Stimulated activated CD8-positive, alpha-beta memory T cell treated with anti-CD3 and anti-CD28 coated beads, Interleukin-2, amount 100 ng/mL, for 1 hour (primary cell): Measurements from ENCODE around the gene CLEC5A.
"Not testable (repeated sequence)": the region's sequence is repeated elsewhere in the genome, so short reads cannot be mapped to it uniquely, and the experiment has no call there.

ENCODE experiments used
- DNase-seq, 2 donors: peaks; one replicate each; pipeline ENCODE4 v3.0.0-alpha.2; 2020; ENCODE audit warnings: low read depth in 2 of 2

Gene CLEC5A

DNA sequence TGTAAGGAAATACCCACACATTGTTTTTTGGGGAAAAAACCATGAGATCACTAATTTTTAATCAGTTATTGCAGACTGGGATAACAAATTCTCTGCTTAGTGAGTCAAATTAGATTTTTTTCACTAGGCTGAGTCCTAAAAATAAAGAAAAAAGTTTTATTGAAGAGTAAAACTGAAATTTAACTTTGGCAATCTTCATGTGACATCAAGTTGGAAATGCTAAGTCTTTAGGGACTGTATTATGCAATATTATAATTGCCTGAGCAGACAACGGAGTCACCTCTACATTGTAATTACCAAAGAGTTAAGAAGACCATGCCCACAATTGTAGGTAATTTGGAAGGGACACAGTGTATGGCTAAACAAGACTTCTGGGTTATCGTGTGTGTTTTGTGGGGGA lies 2.2 kb upstream of the CLEC5A start:
- no peak for DNase-seq

DNA sequence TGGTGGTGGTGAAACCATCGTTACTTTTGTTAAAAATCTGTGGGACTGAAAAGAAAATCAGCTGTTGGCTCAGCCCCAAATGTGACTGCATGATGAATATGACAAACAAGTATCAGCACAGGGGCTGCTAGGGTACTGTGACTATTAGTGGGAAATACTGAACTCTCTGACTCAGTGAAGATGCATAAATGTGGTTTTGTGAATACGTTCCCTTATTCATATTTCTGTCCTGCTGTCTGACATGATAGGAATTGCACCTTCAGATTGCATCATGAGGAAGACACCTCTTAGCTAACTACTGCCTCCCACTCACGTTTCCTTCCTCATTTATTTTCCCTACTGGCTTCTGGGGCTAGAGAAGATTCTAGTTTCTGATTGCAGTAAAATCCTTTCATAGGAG lies 1.4 kb downstream of the CLEC5A start:
- no peak for DNase-seq

DNA sequence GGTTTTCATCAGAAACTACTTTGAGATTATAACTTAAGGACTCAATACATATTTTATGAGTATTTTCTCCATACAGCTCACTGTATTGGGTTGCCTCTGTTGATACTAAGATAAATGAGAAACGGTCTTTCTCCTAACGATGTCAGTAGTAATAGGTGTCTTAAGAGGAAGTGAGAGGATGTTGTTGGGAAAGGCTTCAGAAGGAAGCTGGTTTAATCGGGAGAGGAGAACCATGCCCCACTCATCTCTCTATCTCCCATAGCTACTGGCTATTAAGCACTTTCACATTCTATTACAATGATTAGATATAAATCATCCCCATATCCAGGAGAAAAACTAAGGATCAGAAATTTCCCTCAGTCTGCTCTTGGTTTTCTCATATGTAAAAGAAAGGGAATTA lies 2.0 kb downstream of the CLEC5A start:
- DNase-seq: no peak

DNA sequence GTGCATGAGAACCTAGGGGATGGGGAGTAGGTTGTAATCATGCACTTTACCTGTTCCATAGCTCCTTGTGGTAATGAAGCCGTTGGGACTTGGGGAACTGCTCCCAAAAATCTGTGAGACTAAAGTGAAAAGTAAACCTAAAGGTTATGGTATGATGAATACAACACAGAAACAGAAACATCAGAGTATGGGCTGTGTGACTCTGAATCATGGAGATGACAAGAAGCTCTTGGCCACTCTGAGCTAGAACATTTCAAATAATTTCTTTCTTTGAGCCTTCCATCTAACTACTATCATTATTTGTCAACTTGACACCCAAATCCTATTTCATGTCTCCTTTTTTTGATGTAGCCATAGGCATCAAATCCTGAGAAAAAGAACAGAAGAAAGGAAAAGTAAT lies 2.9 kb downstream of the CLEC5A start:
- DNase-seq: no peak

DNA sequence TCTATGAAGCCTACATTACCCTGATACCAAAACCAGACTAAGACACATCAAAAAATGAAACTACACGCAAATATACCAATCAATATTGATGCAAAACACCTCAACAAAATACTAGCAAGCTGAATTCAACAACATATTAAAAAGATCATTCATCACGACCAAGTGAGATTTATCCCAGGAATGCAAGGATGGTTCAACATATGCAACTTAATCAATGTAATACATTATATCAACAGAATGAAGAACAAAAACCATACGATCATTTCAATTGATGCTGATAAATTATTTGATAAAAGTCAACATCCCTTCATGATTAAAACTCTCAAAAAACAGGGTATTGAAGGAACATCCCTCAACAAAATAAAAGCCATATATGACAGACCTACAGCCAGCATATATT lies 5.7 kb downstream of the CLEC5A start:
- DNase-seq: no peak

DNA sequence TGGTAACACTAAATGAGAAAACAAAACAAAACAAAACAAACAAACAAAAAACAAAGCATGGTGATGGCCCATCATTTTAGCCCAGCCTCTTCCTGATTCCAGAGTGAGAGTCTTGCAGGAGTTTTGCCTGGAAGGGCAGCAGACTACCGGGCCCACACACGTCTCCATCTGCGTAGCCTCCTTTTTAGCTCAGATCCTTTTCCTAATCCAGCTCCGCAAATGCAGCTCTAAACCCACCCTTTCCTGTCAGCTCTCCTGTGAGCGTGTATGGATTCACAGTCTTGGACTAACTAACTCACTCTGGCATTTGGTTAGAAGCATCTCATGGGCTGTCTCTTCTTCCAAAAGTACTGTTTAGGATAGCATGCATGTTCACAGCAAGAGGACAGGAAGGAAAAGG lies 16.6 kb downstream of the CLEC5A start:
- DNase-seq: no peak

DNA sequence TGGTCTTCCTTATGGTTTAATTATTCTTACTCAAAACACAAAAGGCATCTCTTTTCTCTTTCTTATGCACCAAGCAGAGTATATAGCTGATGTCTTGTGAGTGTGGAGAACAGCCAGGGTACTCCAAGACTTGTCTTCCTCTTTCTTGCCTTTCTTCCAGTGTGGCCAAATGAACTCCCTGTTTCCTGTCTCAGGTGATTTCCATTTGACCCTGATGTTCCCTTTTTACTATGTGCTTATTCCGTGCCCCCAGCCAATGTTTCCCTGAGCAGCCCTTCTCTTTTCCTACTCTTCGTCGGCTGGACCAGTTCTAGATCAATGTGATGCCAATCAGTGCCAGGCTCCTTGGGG lies 18.0 kb downstream of the CLEC5A start:
- no peak for DNase-seq

DNA sequence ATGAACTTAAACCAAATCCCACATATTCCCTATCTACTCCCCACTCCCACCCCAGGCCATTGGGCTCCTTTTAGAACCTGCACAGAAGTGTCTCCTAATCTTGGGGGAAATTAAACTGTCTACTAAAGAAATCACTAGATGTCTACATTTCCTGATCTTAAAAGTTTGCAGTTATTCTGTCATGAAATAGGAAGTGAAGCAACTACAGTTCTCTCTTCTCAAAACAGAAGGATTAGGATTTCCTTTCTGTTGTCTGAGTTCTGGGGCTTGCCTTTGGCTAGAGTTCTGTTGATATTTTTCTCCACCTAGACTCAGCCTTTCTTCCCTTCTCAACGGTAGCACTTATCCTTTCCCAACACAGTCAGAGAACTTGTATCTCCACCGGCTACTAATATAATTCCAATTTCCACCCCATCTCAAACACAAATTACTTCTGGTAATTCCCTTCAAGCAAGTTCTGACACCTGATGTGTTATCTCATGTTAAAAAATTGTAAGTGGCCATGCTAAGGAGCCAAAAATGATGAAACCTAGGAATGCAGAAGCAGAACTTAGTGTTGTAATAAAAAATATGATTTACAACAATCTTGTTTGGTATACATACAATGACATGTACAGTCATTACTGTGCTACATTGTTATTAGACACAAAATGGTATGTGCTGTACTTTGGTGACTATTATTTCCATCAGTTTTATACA lies 18.5 kb downstream of the CLEC5A start:
- DNase-seq: no peak

DNA sequence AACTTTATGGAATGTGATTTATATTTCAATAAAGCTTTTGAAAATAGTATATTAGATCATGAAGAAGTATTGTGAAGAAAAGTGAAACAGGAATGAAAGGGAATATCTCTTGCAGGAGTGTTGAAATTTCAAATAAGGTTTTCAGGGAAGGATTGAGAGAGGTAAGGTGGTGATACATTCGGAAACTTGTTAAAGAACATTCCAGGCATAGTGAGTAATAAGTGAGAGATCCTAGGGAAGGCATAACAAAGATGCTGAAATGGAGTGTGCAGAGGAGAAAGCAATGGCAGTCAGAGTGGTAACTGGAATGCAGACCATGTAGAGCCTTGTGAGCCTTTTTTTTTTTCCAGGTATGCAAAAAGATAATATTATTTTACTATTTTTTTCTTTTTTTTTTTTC lies 26.5 kb downstream of the CLEC5A start:
- no peak for DNase-seq

DNA sequence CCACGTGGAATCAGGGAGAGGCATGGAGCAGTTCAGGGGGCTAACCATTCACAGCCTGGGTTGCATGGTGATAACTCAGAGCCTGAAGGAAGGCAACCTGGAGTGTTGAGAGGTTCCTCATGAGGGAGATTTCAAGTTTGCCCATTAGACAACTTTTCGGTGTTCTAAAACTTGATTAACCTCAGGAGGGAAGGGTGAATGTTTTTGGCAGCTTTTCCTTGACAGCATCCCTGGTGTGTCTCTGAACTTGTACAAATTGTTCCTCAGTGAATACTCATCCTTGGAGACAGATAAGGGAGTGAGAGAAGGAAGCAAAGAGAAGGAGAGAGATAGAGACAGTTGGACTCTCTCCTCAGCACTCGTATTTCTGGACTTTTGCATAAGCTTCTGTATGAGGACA lies 30.7 kb downstream of the CLEC5A start, which contains the start of gene OR9A4:
Gene OR9A4 (plus strand): TSS at position 301 of the 400 bp plus-strand sequence. CDS start 2,477 bp downstream, outside the sequence.
- no peak for DNase-seq

DNA sequence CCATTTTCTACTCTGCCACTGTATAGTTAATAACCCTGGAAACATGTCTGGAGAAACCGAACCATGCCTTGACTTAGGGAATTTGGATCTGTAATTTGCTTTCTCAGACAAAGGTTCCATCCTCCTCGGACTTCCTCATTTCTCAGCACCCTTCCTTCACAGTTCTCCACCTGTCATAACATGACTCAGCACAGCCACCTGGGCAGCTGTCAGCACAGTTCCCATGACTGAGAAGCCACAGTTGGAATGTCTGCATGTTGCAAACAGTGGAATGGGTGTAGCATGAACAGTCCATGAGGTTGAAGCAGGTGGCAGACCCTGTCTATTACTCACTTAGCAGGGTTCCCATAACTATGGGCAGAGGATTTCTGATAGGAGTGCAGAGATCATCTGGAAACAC lies 31.2 kb downstream of the CLEC5A start:
- DNase-seq: no peak

DNA sequence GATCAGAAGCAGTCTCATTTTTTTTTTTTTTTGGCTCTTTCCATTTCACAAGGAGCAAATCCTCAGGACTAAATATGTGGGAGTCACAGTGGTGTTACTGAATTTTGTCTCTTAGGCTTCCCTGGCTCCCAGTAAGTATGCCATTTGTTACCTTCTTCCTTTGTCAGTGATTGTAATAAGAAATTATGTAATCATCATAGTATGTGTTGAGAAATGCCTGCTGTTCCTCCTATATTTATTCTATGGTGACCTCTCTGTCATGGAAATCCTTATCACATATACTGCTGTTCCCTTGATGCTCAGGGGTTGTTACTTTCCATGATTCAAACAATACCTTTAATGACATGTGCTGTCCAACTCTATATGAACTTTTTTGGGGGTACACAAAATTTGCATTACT lies 35.4 kb downstream of the CLEC5A start:
- no peak for DNase-seq

DNA sequence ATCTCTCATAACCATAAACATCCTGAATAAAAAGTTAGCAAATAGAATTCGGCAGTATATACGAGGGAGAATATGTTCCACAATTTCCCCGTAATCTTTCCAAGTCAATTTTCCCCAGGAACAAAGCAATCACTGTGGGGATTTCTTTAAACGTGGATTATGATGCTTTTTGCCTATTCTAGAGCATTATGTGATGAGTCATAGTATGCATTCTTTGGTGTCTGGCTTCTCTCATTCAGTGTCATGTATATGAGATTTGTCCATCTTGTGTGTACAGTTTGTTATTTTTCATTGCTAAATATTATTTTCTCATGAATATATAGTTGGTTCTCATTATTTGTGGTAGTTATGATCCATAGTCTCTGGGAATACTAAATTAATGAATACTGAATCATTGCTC lies 40.5 kb downstream of the CLEC5A start:
- no peak for DNase-seq

DNA sequence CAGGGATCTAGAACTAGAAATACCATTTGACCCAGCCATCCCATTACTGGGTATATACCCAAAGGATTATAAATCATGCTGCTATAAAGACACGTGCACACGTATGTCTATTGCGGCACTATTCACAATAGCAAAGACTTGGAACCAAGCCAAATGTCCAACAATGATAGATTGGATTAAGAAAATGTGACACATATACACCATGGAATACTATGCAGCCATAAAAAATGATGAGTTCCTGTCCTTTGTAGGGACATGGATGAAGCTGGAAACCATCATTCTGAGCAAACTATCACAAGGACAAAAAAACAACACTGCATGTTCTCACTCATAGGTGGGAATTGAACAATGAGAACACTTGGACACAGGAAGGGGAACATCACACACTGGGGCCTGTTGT lies 47.4 kb downstream of the CLEC5A start:
- not testable (repeated sequence) for DNase-seq

DNA sequence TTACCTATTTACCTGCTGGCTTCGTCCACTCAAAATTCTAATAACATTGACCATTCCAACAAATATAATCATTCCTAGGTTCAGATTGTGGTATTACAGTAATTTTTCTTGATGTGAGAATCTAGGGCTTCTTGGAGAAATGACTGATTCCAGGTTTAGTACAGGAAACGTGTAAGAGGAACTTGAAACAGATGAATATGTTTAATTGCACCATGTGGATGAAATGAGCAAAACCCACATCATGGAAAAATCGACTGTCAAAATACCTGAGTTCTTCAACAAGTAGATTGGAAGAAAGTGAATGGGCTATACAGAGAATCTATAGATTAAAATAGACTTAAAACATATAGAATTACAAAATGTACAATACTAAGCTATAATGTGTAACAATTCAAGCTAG lies 55.4 kb downstream of the CLEC5A start:
- DNase-seq: no peak

DNA sequence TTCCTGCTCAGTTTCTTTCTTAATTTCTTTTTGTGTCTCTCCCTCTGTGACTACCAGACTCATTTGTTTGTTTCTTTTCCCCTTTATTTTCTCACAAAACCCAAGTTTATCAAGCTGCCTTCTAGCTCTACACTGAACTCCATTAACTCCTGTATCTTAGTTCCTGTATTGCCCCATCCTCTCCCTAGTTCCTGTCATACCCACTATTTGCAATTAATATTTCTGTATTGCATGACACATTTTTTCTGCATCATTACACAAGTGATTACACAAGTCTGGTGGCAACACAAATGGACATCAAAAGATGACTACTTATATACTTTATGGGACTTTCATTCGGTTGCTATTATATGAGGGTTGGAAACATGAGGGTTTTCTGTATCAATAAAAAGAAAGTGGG lies 57.5 kb downstream of the CLEC5A start:
- DNase-seq: no peak

DNA sequence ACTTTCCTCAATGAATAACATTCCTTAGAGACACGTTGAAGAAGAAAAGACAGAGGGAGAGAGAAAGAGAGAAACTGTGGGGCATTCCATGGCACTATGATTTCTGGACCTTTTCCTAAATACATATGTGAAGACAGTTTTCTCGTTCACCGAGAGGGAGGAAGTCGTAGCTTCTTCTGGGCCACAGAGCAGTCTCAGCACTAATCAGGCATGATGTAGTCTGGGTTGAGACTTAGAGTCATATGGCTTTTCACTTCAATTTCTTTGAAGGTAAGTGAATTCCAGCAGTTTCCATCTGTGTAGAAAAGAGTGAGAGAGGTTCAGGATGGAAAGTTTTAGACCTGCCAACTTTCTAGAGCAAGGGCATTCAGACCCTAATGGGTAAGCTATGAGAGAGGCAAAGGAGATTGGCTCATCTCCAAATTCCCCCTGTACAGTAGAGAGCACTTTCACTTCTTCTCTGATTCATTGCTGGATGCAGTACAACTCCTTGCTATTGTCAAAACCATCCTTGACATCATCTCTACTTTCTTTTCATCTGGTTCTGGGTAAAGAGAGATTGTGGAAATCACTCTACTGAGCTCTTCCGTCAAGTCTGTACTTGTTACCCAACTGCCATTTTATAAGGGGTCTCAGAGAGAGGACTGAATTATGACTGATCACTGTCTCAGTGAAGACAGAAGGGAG lies 62.1 kb downstream of the CLEC5A start:
- no peak for DNase-seq

DNA sequence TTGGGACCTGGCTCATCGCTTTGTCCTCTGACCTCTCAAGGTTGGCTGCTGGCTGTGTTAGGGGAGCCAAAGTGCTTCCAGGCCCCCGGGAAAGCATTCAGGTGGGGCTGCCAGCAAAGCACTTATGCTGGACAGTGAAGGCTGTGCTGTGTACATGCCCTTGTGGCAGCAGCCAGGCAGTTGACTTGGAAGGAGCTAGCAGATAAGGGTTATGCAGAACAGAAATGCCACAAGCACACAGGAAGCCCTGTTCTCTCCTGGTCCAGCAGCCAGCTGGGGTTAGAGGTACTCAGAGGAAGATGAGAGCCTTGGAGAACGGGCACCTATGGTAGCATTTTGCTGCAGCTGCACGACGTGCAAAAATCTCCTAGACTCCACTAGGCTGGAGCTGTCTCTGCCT lies 65.8 kb downstream of the CLEC5A start:
- DNase-seq: no peak

DNA sequence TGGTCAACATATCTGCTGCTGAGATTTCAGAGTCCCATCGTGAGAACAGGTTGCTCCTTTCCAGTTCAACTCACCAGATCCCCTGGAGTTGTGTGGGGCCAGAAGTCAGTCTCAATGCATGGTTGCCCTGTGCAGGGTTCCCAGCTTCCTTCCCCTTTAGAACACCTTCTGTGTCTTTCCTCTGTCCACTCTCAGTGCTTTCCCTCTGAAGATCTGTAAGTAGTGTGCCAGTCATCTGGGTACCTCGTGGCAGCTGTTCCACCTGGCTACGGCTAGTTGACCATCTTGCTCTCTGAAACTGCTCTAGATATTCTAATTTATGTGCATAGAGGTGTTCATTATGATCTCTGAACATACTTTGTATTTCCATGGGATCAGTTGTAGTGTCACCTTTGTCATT lies 69.4 kb downstream of the CLEC5A start:
- DNase-seq: no peak
